ENCODE data around the gene SAMSN1. TPM values are rescaled to one million over a fixed set of nuclear protein-coding genes. Genes with fewer than 3 reads are reported as not detected.

The SAMSN1 gene
- 0.15 and 0.17 TPM in 2 replicates for total RNA-seq

DNA sequence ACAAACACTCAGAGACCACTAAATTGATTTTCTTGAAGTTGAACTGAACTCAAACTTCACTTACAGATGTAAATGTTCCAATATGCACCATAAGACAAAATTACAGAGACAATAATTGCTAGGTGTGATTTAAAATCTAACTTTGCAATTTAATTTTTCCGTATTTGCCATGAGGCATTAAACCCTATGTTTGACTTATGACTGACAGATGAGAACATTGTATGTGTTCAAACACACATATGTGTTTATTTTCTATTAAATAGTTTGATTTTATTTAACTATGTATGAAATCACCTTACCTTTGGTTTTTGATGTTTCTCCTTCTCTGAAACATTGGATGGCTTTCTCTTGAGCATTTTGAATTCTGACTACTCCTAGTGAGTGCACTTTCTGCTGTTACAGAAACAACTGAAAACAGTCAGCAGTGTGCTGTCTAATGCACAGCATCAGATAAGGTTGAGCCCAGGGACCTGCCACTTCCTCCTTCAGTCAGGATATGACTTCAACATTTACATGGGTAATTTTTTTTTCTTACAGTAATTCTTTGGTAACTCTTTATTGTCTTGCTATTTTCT lies at the start of gene SAMSN1:
SAMSN1 (minus strand) TSS at position 410 of the 575 bp plus-strand sequence; CDS start at position 356, 54 bp downstream.

Other genes with a start within 250 kb of the SAMSN1 start
- gene HSPA13, start 163.2 kb downstream of the SAMSN1 start, total RNA-seq: 31.8 and 50.8 TPM in 2 replicates

All from smooth muscle cell of trachea (primary cell).